Fibroblast of skin of scalp (primary cell): ENCODE data around the gene GC. TPM values are rescaled to one million over a fixed set of nuclear protein-coding genes. Genes with fewer than 3 reads are reported as not detected.
"Not testable (repeated sequence)": the region's sequence is repeated elsewhere in the genome, so short reads cannot be mapped to it uniquely, and the experiment has no call there.

Experiments used
- DNase-seq: peaks from one replicate; pipeline ENCODE4 v3.0.0-alpha.2; 2013
- polyA plus RNA-seq, 2 experiments: library from polyadenylated mRNA; unstranded; fragments of 120-200 nt; gene quantifications; one replicate each; pipeline ENCODE4 v1.2.1, GENCODE V29; 2013; ENCODE audit not compliant: insufficient read length in 2 of 2

Gene GC, protein sequence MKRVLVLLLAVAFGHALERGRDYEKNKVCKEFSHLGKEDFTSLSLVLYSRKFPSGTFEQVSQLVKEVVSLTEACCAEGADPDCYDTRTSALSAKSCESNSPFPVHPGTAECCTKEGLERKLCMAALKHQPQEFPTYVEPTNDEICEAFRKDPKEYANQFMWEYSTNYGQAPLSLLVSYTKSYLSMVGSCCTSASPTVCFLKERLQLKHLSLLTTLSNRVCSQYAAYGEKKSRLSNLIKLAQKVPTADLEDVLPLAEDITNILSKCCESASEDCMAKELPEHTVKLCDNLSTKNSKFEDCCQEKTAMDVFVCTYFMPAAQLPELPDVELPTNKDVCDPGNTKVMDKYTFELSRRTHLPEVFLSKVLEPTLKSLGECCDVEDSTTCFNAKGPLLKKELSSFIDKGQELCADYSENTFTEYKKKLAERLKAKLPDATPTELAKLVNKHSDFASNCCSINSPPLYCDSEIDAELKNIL
- polyA plus RNA-seq (2013, experiment 1 of 2; ENCODE audit: insufficient read length) = not detected
- 0.59 TPM for polyA plus RNA-seq (2013, experiment 2 of 2; ENCODE audit: insufficient read length)

DNA sequence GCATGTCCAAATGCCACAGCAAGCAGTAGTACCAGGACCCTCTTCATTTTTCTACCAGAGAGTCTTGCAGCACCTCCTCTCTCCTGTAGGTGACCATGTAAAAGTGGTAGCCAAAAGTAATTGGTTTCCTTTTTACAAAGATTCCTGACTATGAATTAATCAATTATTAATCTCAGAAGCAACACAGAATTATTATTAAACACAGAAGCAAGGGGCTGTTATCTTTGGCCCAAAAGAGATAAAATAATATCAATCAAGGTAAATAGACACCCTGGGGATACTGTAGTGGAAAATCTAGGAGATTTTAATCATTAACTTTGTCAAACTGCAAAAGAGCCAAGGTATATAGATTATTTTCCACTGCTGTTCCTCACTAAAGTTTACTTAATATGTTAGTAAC lies at the start of gene GC:
TSS of gene GC (minus strand) at position 108 of the 400 bp plus-strand sequence. CDS start at position 47, 61 bp downstream.
- DNase-seq = no peak

DNA sequence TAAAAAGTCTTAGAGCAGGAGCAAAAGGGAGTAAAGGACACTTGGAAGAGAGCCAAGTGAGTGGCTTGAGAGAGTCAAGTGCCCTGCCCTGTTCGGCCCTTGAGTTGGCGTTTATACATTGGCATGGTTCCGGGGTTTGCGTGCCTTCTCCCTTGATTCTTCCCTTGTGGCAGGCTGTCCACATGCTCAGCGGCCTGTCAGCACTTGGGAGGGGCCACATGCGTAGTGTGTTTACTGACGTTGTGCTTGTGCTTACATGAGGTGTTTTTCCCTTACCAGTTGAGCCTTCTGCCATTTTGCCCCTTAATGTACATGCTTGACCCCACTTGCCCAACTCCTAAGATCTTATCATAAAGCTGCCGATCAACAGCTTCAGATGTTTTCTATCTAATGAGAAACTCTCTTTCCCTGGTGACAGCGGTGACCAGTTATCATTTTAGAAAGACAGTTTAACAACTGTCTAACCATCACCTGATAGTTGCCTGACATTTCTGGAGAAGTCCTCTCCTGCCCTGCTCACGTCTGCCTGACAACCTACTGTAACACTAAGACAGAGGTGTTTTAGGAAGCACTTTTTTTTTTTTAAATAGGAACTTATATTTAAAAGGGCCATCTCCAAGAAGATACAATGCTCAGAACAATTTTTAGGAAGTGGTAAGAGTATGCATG lies 49.5 kb upstream of the GC start:
- no peak for DNase-seq

DNA sequence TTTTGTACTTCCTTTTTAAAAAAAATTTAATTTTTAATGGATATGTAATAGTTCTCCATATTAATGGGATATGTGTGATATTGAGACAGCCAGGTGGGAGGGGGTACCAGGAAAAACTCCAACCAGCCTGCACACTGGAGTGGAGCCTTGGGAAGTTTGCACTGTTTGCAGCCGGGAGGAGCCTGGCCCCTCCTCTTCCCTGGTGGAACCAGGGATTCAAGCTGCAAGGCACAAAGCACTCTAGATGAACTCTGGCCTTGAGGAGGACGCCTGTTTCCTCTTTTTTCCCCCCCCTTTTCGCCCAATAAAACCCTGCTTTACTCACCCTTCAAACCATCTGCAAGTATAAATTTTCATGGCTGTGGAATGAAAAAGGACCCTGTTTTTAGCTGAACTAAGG lies 48.2 kb upstream of the GC start:
- DNase-seq = no peak

DNA sequence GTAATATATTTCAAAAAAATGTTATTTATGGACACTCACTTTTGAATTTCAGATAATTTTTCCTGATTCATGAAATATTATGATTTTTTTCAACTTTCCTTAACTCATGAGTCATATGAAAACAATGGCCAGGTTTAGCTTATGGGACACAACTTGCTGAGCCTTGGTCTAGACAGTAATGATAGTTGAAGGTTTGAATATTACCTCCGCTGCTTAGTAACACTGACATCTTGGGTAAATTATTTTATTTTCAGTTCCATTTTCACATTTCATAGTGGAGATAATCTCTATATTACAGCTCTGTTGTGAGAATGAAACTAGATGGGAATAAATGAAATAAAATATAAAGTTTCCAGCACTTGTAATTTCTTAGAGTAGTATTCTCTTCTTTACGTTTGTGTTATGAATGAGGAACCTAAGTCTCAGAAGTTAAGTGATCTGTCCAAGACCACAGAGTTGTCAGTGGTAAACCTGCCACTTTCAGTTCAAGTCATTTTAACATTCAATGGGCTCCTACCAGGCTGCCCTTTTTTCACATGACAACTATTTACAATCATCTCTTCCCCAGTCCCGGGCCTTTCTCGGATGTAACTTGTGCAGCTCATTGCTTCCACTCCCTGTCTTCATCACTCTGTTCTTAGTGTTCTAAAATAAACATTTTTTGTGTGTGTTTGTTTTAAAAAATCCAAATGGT lies 46.8 kb upstream of the GC start:
- DNase-seq = no peak

DNA sequence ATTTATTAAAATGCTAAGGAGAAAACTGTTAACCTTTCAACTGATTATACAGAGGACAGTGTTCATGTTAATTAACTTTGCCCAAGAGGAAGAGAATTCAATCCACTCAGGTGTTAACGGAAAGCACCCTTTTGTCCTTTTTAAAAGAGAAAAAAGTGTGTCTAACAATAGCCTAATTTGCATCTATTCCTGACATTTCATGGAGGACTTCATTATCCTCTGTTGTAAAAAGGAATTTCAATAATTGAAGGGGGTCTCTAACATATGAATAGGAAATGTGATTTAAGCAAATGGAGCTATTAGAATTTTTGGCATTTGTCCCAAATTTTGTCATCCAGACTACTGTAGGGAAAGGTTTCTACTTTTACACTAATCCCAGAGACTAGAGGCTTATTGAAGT lies 44.6 kb upstream of the GC start:
- DNase-seq = no peak

DNA sequence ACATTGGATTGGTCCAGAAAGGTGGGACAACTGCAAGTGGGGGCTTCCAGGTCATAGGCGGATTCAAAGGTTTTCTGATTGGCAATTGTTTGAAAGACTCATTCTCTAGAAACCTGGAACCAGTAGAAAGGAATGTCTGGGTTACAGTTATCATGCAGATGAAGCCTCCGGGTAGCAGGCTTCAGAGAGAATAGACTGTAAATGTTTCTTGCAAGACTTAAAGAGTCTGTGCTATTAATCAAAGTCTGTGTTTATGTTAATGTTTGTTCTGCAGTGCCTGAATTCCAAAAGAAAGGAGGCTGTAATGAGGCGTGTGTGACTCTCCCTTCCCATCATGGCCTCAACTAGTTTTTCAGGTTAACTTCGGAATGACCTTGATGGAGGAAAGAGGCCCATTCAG lies 43.9 kb upstream of the GC start:
- no peak for DNase-seq

DNA sequence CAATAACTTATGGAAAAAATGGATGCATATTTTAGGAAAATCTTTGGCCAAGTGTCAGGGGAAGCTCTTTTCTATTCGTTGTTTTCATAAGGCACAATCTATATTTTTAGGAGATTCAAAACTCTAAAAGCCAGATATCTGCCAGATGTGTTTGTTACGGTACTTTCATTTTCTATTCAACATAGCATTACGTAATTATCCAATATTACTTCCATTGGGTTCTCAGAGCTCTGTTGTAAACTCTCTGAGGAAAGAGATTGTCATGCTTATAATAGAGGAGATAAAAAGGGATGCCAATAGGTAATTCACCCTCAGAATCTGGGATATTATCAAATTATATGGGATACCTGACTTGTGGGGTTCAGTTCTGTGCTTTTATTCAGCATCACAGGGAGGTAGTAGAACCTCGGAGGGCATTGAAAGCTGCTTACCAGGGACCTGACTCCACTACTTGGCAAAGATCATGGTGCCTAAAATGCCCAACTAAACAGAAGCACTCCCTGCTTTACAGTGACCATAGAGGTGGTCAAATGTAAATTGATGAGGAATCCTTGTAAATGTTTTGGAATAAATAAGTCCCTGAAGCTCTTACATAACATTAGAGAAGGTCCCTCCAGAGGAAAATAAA lies 32.9 kb upstream of the GC start:
- no peak for DNase-seq

DNA sequence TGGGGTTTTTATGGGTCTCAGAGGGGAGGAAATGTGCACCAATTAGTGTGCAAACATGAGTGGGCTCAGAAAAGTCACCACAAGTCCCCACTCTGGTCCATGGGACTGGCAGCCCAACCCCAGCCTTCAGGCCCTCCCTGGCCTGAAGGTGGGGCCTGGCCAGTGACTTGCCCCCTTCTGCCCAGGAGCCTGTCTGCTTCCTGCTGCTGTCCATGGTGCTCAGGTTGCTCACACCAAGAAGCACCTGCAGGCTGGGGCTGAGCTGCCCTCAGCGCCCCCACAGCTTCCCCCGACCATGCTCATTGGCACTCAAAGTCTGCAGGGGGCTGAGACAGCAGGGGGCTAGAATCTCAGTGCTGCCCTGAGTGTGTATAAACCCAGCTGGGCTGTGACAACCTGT lies 30.6 kb upstream of the GC start:
- no peak for DNase-seq

DNA sequence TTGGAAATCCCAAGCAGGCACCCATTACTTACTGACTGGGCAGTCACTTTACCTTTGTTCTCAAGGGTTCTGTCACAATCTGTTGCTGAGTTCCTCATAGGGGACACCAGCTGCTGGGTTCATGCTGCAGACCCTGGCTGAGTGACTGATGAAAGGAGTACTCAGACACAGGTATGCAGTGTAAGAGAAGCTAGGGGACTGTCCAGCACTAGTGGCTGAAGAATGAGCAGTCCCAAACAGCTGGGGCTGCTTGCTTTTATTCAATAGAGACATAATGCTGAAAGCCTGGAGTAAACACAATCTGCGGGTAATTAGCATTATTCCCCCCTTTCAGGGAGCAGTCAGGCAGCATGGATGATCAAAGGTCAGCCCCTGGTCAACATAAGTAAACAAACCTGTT lies 25.9 kb upstream of the GC start:
- not testable (repeated sequence) for DNase-seq

DNA sequence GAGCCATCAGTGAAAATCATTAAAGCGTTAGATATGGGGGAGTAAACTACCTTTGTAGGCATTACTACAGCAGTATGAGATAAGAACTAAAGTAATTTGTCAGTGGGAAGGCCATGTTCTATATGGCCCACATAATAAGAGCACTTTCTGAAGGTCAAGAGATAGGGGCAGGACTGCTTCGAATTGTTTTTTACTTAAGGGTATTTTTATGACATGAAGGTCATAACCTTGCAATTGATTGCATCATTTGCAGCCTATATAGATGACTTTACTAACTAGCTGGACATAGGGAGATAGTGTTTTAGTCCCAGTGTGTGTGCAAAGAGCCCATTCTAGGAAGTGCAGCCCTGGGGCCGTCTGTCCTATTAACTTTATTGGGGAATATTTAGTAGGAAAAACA lies 23.6 kb upstream of the GC start:
- no peak for DNase-seq

DNA sequence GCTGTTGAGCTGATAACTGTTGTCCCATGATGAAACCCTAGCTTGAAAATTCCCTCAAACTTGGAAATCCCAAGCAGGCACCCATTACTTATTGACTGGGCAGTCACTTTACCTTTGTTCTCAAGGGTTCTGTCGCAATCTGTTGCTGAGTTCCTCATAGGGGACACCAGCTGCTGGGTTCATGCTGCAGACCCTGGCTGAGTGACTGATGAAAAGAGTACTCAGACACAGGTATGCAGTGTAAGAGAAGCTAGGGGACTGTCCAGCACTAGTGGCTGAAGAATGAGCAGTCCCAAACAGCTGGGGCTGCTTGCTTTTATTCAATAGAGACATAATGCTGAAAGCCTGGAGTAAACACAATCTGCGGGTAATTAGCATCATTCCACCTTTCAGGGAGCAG lies 21.4 kb upstream of the GC start:
- not testable (repeated sequence) for DNase-seq

DNA sequence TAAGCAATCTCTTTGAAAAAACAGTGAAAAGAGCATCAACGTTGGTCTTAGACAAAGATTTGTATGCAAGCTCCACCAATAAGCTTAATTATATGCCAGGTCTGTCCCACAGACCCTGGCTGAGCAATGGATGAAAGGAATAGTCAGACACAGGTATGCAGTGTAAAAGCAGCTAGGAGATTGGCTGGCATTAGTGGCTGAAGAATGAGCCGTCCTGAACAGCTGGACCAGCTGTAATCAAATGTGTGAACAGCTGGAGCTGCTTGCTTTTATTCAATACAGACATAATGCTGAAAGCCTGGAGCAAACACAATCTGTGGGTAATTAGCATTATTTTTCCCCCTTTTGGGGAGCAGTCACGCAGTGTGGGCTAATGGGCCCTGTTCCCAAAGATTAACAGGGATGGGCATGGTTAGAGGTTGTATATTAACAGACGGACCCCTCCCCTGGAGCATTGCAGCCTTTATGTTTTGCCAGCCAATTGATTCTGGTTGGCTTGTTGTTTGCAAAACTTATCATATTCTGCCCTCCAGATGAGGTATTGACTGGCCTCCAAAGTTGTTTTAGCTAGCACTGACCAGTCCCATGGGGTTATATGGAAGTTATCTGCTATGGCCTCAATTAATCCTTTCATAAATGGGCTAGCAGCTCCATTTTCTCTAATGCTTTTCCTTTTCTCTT lies 20.3 kb upstream of the GC start:
- not testable (repeated sequence) for DNase-seq

DNA sequence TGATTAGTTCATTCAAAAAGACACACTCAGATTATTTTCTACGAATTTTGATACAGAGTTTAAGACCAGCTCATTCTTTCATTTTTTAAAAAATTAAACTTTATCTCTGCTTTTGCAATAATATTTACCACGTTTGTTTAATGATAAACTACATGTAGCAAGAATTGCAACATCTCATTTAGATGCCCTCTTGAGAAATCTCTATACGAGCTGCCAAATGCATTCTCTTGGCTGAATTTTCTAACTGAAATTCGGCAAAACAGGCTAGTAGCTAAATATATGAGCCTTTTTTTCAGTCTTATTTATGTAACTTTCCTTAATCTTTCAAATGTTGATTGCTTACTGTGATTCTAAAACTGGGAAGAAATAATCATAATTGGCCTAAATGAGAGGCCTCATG lies 2.1 kb upstream of the GC start:
- no peak for DNase-seq

DNA sequence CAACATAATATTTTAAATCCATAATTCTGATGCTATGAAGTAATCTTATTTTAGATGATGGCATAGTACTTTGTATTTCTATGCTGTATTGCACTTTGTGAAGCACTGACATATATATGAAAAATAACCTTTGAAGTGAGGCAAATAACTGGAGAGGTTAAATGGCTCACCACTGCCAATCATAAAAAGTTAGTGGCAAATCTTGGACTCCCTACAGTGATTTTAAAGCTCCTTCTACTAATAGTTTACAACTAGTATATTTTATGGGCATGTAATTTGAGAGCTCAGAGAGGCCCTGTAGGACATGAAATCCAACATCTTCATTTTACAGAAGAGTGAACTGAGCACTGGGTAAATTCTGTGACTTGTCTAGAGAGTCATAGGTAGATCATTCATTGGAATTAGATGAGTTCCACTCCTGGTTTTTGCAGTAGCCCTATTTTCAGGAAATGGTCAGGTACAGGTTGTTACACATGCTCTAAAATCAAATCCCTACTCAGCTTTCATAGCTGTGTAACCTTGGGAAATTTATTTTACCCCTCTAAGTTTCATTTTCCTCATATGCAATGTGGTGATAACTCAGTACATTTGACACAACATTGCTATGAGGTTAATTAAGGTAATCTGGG lies 804 bp upstream of the GC start:
- DNase-seq = no peak

DNA sequence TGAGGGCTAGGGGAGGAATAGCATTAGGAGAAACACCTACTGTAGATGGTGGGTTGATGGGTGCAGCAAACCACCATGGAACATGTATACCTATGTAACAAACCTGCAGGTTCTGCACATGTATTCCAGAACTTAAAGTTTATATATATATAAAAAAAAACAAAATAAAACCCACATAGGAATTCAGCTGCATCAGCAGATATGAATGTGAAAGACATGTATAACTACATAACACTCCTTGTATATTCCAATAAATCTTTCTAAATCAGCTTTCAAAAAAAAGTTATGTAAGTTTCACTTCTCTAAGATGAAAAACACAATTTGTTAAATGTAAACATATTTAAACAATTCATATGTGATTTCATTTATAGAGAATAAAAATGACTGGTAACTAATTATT lies 6.0 kb downstream of the GC start:
- no peak for DNase-seq

DNA sequence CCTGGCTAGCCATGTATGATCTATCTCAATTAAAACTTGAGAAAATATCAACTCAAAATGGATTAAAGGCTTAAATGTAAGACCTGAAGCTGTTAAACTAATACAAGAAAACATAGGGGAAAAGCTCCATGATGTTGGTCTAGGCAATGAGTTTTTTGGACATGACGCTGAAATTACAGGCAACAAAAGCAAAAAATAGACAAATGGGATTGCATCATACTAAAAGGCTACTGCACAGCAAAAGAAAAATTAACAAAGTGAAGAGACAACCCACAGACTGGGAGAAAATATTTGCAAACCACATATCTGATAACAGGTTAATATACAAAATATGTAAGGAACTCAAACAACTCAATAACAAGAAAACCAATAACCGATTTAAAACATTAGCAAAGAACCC lies 8.4 kb downstream of the GC start:
- DNase-seq = no peak

DNA sequence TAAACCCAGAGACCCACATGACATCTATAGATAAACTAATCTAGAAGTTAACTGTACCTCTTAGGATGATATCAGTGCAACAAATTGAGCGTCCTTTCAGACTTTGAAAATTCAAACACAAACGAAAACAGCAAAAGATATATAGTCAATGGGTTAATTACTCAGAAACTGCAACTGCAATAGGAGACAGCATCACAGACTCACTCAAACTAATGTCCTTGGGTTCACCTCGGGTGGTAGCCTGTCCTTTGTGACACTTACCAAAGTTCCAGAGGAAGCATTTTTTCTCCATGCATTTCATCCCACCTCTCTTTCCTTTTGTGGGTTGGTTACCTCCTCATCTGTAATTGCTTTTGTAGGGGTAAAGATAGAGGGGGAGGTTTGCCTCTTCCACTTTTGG lies 9.7 kb downstream of the GC start:
- DNase-seq = no peak

DNA sequence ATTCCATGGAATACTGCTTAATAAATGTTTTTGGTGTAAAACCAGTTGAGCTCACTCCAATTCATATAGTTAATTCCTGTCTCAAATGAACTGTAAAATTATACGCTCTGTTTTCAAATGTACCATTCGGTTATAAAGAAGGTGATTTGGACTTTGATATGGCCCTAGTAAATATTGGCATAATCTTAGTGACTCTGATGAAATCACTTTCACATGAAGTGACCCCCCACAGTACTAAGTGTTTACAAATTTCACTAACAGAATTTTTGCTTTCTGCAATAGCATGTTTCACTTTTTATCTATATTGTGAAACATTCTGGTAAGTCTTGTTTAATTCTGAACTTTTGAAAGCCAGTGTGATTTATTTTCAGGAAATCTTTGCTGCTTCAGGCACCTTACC lies 10.9 kb downstream of the GC start:
- DNase-seq = no peak

DNA sequence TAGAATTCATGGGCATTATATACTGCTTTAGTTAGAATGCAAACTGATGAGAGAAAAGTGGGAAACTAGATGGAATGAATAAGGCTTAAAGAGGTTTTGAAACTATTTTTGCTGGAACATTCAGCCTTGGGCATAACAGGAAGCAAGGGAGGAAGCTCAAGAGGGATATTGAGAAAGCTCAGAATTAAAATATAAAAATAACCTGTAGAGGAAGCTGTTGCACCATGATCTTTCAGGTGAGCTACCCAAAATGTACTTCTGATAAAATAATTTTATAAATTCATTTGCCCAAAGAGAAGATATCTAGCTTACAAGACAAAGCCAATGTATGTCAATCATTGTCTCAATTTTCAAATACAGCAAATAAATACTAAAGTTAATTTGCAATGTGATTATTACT lies 11.3 kb downstream of the GC start:
- no peak for DNase-seq

DNA sequence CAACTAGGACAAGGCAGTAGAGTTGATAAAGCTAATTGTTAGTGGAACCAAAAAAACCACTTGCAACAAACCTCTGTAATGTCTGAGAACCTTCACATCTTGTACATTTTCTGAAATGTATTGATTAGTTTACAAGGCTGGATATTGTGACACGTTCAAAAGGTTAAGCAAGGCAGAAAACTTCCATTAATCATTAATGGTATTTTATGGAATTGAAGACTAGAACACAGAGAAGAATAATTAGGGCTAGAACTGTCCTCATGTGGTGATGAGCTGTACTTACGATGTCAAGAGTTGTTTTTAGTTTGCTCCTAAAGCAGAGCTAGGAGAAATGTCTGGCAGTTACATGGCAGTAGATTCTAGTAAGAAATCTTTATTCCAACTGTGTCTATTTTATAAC lies 12.3 kb downstream of the GC start:
- DNase-seq = no peak

DNA sequence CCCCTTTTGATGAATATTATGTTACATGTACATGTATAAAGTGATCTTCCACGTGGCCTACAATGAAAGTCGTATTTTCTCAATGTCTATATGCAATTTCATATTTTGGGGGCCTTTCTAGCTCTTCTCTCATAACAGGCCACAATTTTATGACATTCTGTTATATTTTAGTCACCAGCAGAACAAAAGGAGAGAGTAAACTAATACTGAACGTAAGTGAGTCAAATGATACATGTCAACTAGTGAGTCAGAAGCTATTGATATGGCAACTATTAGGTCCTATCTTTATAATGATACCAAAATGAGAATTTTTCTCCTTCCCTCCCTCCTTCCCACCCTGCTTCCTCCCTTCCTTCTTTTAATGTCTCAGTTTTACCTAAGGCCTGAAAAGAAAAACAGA lies 14.4 kb downstream of the GC start:
- DNase-seq = no peak

DNA sequence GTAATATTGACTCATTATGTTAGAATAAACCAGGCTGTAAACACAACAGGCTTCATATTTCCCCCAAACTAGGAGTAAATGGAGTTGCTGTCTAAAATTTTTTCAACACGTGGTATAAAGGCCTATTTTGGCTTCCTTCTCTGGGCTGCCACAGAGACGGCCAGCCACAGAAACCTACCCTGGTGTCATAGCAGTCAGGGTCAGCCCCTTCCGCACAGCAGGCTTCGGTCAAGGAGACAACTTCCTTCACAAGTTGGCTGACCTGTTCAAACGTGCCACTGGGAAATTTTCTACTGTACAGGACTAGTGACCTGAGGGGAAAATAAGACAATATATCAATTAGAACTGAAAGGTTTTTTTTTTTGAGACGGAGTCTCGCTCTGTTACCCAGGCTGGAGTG lies 15.8 kb downstream of the GC start:
- no peak for DNase-seq
